Measurements from ENCODE around the gene WAPL.

Gene WAPL

GRCh38 chr10:86413046-86413728 lies 108.4 kb downstream of the WAPL start:
- peak in 1 of 56 donors; percentile 13 for DNase-seq

- no peak for DNase-seq
Observed at GRCh38 chr10:86411852-86412560, 109.6 kb downstream of the WAPL start.

- peak in 30 of 56 donors; percentile 8 to 80 (median 38) for DNase-seq
Observed at GRCh38 chr10:86411281-86411841, 110.2 kb downstream of the WAPL start.

GRCh38 chr10:86410542-86411124 lies 111.0 kb downstream of the WAPL start:
- no peak for DNase-seq

GRCh38 chr10:86409183-86409582 lies 112.4 kb downstream of the WAPL start:
- no peak for DNase-seq

GRCh38 chr10:86403183-86403797 lies 118.3 kb downstream of the WAPL start:
- DNase-seq: no peak

- DNase-seq: peak in 13 of 56 donors; percentile 6 to 50 (median 33)
Observed at GRCh38 chr10:86402283-86402941, 119.2 kb downstream of the WAPL start.

GRCh38 chr10:86401588-86402282 lies 119.9 kb downstream of the WAPL start:
- DNase-seq: peak in 28 of 56 donors; percentile 10 to 70 (median 34)

GRCh38 chr10:86400705-86401587 lies 120.6 kb downstream of the WAPL start:
- peak in 38 of 56 donors; percentile 18 to 79 (median 54) for DNase-seq

GRCh38 chr10:86399879-86400704 lies 121.5 kb downstream of the WAPL start:
- peak in 55 of 56 donors; percentile 36 to 97 (median 87) for DNase-seq

GRCh38 chr10:86399514-86399878 lies 122.1 kb downstream of the WAPL start:
- no peak for DNase-seq

GRCh38 chr10:86397120-86397519 lies 124.5 kb downstream of the WAPL start:
- DNase-seq: no peak

- no peak for DNase-seq
Observed at GRCh38 chr10:86393862-86394455, 127.6 kb downstream of the WAPL start.

- no peak for DNase-seq
Observed at GRCh38 chr10:86393362-86393761, 128.2 kb downstream of the WAPL start.

- no peak for DNase-seq
Observed at GRCh38 chr10:86392723-86393094, 128.9 kb downstream of the WAPL start.

GRCh38 chr10:86391986-86392722 lies 129.4 kb downstream of the WAPL start:
- no peak for DNase-seq

- no peak for DNase-seq
Observed at GRCh38 chr10:86391236-86391840, 130.3 kb downstream of the WAPL start.
